C4-2B (cell line): ENCODE measurements around the gene SLC39A1.

ENCODE experiments used
- H3K27ac ChIP-seq: fragments of 450-650 bp; 2 replicates; pipeline ENCODE4 v1.5.1; 2017
- CTCF ChIP-seq: fragments of 450-650 bp; conservative IDR thresholded peaks from 2 replicates; pipeline ENCODE4 v1.5.1; 2017; ENCODE audit warnings: mild to moderate bottlenecking
- ZFX ChIP-seq: fragments of 450-650 bp; IDR thresholded peaks from 2 replicates; pipeline ENCODE4 v1.6.1; 2017

SLC39A1 gene

GRCh38 chr1:153962088-153963029 lies 978 bp downstream of the SLC39A1 start:
- TF ChIP-seq ZFX: no peak
- no peak for TF ChIP-seq CTCF
- H3K27ac ChIP-seq: peak overlapping the region; percentile 85

DNA sequence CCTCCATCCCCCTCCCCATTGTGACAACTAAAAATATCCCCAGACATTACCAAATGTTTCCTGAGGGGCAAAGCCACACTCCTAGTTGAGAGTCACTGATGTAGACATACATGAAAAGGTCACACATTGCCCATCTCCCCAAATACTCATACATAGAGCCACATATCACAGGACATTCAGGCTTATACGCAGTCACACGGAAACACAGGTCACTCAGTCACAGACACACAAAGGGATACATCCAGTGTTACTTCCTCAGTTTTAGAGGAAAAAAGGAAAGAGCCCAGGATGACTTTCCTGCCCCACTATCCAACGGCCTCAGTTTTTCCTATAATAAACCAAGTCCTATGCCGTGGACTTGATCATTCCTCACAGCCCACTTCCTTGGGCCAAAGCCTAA lies 1.9 kb downstream of the SLC39A1 start:
- TF ChIP-seq CTCF (no peak), ZFX (no peak)
- no peak overlapping the region for H3K27ac ChIP-seq

DNA sequence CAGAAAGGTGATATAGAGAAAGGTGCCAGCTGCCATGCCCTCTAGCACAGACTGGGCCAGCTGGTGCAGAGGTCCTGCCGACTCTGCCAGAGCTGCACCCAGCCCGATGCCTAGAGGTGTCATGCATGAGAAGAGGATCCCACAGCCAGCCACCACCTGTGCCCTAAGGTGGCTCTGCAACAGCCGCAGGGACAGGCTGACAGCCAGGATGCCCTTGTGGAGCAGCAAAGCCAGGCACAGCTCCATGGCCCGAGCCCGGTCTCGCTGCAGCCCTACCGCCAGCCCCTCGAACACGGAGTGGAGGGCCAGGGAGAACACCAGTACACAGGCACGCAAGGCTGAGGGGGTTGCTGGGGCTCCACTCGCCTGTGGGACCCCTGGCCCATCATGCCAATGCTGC lies 3.1 kb downstream of the SLC39A1 start:
- H3K27ac ChIP-seq: no peak overlapping the region
- no peak for TF ChIP-seq CTCF
- no peak for TF ChIP-seq ZFX

- no peak overlapping the region for H3K27ac ChIP-seq
Observed at GRCh38 chr1:153959454-153959853, 3.9 kb downstream of the SLC39A1 start.

GRCh38 chr1:153958961-153959260 lies 4.4 kb downstream of the SLC39A1 start:
- TF ChIP-seq CTCF: no peak
- no peak for TF ChIP-seq ZFX
- H3K27ac ChIP-seq: no peak overlapping the region

More at GRCh38 chr1:153959454-153959853, 3.9 kb downstream of the SLC39A1 start:
- TF ChIP-seq CTCF (no peak), ZFX (no peak)

GRCh38 chr1:153958111-153958960 lies 5.0 kb downstream of the SLC39A1 start, which contains the start of gene CRTC2:
Gene CRTC2, minus strand, starts transcription at chr1:153958612. Its CDS starts 115 bp downstream, at chr1:153958497.
- TF ChIP-seq CTCF (no peak), ZFX (peak; percentile 90)

DNA sequence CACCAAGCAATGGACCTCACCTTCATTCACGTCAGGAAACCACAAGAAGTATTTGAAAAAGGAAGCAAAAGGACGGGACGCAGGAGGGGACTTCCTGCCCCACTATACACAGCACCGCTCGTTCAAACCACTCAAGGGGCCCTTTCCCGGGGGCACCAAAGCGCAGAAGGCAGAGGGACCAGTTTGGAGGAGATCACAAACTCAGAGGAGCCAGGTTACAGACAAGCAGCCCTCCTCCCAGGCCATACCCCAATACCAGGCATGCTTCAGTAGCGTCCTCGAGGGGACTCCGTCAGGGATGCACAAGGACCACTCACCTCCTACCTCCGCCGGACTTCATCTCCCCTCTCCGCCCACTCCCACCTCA lies 5.6 kb downstream of the SLC39A1 start:
- TF ChIP-seq ZFX (no peak), CTCF (no peak)
- peak overlapping the region; percentile 83 for H3K27ac ChIP-seq

More at GRCh38 chr1:153958111-153958960, 5.0 kb downstream of the SLC39A1 start, which contains the start of gene CRTC2:
- peak within 1 kb of the TSS; percentile 83 for H3K27ac ChIP-seq
